GM19193 (cell line): ENCODE measurements around the gene MED29.
A peak's percentile ranks its signal among the peaks of the same experiment; 100 is the strongest.

Experiments used
- POLR2A ChIP-seq: IDR thresholded peaks from 4 replicates; pipeline ENCODE4 v1.6.1; 2011; ENCODE audit not compliant: insufficient read depth, insufficient read length; ENCODE audit errors: extremely low read depth

Gene MED29

DNA sequence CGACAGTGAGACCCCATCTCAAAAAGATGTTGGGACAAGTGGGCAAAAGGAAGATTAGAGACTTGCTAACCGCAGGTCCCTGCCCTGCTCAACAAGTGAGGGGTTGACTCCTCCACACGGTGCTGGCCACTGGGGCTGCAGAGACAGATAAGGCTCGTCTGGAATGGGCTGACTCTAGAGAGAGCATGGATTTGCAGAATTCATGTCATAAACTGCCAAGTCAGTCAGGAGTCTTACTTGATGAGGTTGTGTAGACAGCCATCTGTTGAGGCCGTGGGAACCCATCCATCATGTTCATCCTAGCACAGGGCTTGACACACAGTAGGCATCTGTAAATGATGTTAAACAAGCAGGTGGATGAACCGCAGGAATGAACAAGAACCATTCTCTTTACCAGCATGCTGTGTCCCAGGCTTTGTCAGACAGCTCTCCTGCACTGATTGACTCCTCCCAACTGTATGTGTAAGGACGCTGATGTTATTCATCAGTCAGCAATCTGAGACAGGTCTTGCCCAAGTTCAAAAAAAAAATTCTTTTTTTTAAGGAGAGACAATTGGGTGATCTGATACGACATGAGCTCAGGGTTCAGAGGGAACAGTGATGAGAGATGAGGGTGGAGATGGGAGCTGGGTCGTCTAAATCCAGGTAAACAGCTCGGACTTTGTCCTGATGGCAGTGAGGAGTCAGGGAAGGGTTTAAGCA lies 9.1 kb upstream of the MED29 start:
- TF ChIP-seq POLR2A = no peak

DNA sequence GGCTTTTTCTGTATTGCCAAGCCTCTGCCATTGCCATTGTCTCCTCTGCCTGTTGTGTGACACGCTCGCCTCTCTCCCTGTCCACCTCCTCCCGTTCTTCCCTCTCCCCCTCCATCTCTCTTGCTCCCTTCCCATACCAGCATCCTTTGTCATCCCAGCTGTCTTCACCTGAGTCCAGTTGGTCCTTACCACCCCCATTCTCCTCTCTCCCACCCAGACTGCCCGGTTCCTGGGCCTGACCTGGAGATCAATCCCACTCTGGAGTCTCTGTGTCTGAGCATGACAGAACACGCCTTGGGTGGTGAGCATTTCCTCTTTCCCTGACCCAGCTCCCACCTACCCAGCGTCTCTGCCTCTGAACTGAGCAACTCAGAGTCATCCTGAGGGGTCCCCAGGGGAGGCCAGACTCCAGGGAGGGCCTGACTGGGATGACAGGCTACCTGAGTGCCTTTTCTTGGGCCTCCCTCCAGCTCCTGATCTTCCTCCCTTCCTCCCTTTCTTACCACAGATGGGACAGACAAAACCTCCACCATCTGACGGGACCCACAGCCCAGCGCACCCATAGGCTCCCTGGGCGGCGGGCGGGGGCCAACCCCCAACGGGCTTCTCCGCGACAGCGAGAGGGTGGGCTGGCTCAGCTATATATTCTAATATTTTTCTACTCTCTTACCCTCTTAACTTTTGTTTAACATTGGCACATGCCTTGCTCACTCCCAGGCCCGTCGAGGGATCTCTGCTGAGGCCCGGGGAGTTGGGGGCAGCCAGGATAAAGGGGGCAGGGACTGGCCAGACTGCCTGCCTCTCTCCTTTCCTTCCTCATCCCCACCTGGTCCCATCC lies 8.0 kb upstream of the MED29 start:
- no peak for TF ChIP-seq POLR2A

DNA sequence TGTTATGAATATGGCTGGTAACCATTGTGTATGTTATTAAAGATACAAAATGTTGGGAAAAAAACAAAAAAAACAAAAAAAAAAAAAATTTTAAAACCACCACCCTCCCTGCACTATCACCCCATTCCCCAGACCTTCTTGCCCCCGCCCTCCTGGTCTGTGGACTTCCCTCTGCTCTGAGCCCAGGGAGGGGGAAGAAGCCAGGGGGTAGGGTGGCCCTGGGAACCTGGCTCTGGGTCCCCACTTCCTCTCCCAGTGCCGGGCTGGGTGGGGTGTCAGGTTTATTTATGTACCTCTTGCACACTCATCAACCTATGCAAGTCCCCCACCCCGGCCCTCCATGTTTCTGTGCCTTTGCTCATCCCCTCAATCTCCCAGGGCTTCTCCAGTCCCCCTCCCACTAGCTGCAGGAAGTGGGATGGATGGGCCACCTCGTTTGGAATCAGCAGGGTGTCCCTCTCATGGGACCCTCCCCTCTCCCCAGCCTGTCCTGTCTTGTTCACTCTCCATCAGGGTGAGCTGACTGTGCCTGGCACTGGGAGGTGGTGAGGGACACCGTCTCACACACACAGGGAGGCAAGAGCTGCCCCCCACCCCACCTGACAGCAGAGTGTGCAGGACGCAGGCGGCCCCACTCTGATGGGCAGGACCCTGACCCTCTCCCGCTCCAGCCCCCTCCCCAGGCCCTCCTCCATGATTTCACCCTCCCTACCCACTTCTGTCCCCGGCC lies 6.2 kb upstream of the MED29 start:
- TF ChIP-seq POLR2A = no peak

DNA sequence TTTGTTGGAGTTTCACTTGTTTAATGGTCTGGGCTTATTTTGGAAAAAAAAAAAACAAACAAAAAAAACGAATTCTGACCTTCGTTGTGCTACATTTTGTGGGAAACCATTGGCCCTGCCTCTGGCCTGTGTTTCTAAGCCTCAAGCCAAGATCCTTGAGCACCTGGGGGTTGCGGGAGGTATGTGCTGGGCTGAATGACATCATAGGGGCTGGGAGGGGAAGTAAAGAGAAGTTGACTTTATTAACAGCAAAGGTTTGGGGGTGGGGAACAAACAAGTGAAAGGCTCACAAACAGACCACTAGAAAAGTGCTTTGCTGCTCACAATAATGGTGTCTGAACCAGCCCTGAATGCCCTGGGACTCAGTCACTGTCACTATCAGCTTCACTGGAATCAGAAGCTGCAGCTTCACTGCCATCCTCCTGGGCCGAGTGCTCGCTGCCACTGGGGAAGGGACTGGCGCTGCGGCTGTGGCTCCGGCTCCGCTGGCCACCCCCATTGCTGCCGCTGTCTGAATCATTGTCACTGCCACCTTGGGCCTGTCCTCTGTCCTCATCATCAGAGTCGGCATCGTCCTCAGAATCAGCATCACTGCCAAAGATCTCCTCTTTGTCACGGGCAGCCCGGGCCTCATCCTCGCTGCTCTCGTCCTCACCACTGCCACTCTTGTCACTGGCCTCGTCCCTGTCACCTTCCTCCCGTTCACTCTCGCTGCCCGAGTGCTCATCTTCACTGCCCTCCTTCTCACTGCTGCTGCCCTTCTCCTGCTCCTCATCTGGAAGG lies 5.4 kb upstream of the MED29 start:
- TF ChIP-seq POLR2A = no peak

DNA sequence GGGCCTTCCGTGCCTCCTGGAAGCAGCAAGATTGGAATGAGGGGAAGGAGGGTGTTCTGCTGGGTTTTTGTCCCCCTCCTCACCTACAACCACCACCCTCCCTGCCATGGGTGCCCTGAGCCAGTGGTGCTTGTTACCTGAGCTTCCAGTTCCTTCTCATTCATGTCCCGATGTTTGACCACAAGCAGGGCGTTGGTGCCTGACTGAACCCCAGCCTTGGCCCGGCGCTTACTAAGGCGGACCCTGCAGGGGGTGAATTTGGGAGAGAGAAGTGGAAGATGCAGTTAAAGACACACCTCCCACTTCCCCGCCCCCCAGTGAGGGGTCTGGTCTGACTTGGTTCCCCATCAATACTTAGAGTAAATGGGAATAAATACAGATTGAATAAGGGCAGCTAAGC lies 4.6 kb upstream of the MED29 start:
- no peak for TF ChIP-seq POLR2A

DNA sequence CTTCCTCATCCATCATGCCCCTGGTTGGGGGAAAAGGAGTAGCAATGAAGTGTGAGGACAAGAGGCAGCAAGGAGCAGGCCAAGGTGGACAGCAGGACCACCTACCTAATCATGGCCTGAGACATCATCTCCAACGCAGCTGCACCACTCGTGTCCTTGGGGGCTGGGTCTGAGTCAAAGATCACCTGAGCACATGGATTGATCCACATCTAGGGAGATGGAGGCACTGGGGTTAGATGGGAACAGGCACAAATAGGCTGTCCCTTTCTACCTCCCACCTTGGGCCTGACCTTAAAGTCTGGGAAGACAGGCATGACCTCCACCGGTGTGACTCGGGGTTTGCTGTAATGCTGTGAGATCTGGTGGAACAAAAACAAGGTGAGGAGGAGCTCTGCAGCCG lies 2.5 kb upstream of the MED29 start:
- no peak for TF ChIP-seq POLR2A

DNA sequence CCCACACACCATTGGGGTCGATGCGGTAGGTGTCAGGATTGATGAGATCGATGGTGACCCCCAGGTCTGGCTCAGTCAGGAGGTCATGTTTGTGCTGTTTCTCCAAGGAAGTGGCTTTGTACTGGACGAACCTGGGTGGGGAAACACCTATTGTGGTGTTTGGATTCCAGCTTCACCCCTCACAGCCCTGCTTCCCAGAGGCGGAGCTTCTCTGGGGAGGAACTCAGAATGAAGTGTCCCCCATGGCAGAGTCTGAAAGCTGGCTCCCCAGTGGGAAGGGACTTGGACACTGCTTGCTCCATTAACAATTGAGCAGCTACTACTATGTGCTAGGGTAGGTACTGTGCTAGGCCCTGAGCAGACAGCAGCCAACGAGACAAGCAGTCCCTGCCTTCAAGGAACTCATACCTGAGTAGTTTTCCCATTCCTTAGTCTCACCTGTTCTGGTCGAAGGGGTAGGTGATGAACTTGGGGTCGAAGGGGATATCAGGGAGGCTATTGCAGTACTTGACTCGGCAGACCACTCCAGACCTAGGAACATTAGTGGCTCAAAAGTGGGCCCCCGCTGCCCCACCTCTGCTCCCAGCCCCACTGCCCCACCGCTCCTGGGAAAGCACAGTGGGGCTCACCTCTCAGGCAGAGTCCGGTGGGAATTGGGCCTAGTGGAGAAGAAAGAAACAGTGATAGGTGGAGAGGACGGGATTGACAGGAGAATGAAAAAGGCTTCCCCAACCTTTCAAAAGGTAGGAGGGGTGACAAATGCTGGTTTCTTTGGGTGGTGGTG lies 1.4 kb upstream of the MED29 start:
- no peak for TF ChIP-seq POLR2A

DNA sequence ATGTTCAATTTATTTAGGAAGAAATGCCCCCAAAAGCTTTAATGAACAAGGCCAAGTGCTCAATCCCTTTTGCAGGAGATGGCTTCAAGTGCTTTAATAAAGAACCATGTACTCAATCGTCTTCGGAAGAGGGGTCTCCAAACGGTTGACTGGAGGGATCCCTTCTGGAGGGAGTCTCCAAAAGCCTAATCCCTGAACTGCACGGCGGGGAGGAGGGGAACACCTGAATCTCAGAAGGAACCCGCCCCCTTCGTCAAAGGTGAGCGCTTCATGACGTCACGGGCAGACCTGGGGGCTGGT lies 777 bp upstream of the MED29 start:
- no peak for TF ChIP-seq POLR2A

DNA sequence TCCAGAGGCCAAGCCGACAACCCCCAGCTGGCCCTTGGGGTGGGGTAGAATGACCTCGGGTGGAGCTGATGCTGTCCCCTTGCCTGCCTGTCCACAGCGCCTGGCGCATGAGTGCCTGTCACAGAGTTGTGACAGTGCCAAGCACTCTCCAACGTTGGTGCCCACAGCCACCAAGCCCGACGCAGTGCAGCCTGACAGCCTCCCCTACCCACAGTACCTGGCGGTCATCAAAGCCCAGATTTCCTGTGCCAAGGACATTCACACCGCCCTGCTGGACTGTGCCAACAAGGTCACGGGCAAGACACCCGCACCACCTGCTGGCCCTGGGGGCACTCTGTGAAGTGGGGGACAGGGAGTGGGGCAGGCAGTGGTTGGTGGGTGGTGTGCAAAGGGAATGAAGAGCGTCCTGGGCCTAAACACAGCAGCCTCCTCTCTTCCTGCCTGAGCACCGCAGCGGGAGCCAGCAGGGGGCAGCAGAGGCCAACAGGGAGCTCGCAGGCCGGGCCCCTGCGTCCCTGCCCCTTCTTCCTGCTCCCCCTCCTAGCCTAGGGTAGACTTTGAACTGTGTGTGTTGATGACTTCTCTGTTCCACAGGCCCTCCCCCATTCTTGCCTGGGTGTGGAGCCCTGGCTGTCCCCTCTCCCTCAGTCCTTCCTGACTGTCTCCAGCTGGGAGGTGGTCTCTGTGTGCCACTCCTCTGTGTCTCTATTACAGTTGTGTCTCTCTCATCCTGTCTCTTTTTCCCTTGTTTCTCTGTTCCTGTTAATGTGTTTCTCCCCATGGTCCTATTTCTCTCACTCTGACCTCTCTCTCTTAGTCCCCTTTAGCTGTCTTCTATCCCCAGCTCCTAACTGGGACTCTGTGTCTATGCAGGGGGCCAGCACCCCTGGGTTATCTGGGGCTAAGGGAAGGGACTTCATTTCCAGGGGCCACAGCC lies 6.5 kb downstream of the MED29 start:
- TF ChIP-seq POLR2A = peak; percentile 44

DNA sequence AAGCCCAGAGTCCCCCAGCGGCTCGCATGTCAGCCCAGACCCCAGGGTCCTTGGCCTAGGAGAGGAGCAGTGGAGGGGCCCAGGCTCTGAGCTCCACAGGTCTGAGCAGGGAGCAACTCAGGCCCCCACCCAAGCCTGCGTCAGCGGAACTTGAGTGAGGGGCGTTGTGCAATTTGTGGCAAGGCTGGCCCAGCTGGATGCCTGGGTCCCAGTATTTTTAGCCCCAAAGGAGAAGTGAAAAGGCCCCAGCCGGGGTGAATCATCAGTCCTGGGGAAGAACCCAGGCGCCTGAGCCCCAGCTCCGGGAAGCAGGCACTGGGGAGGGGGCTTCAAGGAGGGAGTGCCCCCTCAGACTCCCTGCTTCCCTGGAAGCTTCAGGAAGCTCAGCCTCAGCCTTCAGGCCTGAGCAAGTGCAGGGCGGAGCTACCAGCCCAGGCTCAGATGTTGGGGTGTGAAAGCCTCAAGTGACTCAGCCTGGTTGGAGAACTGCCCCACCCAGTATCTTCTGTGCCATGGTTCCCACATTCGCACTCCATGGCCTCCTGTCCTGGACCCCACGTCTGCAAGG lies 7.2 kb downstream of the MED29 start:
- no peak for TF ChIP-seq POLR2A

DNA sequence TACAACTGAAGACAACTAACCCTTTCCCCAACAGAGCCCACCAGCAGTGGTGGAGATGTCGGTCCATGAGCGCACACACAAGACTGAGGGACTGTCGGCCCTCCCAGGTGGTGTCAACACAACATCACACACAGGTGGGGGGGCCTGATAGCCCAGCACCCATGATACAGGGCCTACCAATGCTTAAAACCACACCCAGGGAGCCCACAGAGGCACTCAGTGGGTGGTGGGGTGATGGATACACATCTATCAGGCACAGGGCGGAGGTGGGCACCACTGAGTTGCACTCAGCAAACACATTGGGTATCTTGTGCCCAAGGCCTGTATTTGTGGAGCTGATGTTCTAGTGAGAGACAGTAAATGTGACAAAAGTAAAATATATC lies 8.5 kb downstream of the MED29 start:
- no peak for TF ChIP-seq POLR2A

DNA sequence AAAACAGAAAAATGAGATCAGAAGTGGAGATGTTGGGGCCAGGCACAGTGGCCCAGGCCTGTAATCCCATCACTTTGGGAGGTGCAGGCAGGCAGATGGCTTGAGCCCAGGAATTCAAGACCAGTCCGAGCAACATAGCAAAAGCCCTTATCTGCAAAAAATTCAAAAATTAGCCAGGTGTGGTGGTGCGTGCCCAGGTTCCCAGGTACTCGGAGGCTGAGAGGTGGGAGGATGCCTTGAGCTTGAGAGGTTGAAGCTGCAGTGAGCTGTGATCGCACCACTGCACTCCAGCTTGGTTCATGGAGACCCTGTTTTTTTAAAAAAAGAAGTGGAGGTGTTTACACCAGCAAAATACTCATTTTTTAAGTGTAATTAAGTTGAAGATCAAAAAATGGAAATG lies 8.9 kb downstream of the MED29 start:
- no peak for TF ChIP-seq POLR2A

DNA sequence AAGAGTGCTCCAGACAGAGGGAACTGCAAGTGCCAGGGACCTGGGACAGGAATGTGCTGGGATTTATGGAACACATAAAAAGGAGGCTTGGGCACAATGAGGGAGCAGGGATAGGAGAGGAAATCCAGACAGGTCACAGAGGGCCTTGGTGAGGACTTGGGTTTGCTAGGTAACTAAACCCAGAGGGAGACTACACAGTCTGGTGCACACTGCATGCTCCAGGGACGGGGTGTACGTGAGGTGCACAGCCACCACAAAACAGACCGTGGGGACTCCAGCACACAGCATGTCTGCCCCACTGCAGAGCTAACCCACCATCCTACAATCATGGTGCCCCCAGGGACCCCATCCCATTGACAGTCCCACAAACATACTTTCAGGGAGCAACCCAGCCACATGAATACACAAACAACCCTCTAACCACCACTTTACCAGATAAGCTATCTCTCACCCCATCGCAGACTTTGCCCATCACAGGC lies 9.9 kb downstream of the MED29 start:
- no peak for TF ChIP-seq POLR2A
